ENCODE data around the gene TTLL3. TPM values are rescaled to one million over a fixed set of nuclear protein-coding genes. Genes with fewer than 3 reads are reported as not detected.
"Not testable (repeated sequence)": the region's sequence is repeated elsewhere in the genome, so short reads cannot be mapped to it uniquely, and the experiment has no call there.

Gene TTLL3
- total RNA-seq, 1 experiment from 2014 or later, result 3.3 TPM

- no peak for DNase-seq (ENCODE audit: low read depth)
These were observed 27.9 kb downstream of the TTLL3 start for GRCh38 chr3:9837701-9838582.

- DNase-seq (ENCODE audit: low read depth), result no peak
These were observed 28.8 kb downstream of the TTLL3 start for GRCh38 chr3:9838856-9839255.

GRCh38 chr3:9841015-9841414, 31.0 kb downstream of the TTLL3 start:
- no peak for DNase-seq (ENCODE audit: low read depth)

GRCh38 chr3:9843715-9844438, 33.8 kb downstream of the TTLL3 start, which contains the start of gene RPUSD3:
Gene RPUSD3 (minus strand): TSS chr3:9844008. CDS start chr3:9843990, 18 bp downstream.
- peak; percentile 86 for DNase-seq (ENCODE audit: low read depth)

- no peak for DNase-seq (ENCODE audit: low read depth)
These were observed 36.2 kb downstream of the TTLL3 start for GRCh38 chr3:9846231-9846630.

GRCh38 chr3:9846931-9847488, 36.9 kb downstream of the TTLL3 start:
- no peak for DNase-seq (ENCODE audit: low read depth)

- not testable (repeated sequence) for DNase-seq (ENCODE audit: low read depth)
These were observed 37.8 kb downstream of the TTLL3 start for GRCh38 chr3:9847870-9848269.

- peak; percentile 33 for DNase-seq (ENCODE audit: low read depth)
These were observed 38.8 kb downstream of the TTLL3 start for GRCh38 chr3:9848860-9849259.

- not testable (repeated sequence) for DNase-seq (ENCODE audit: low read depth)
These were observed 41.3 kb downstream of the TTLL3 start for GRCh38 chr3:9851383-9851782.

- not testable (repeated sequence) for DNase-seq (ENCODE audit: low read depth)
These were observed 41.9 kb downstream of the TTLL3 start for GRCh38 chr3:9851926-9852325.

GRCh38 chr3:9852528-9852927, 42.5 kb downstream of the TTLL3 start:
- no peak for DNase-seq (ENCODE audit: low read depth)

- DNase-seq (ENCODE audit: low read depth), result not testable (repeated sequence)
These were observed 44.4 kb downstream of the TTLL3 start for GRCh38 chr3:9854291-9854940.

- no peak for DNase-seq (ENCODE audit: low read depth)
These were observed 45.5 kb downstream of the TTLL3 start for GRCh38 chr3:9855594-9855993.

- DNase-seq (ENCODE audit: low read depth), result no peak
These were observed 49.5 kb downstream of the TTLL3 start for GRCh38 chr3:9859530-9860025.

- DNase-seq (ENCODE audit: low read depth), result no peak
These were observed 51.1 kb downstream of the TTLL3 start for GRCh38 chr3:9861201-9861600.

- no peak for DNase-seq (ENCODE audit: low read depth)
These were observed 51.6 kb downstream of the TTLL3 start for GRCh38 chr3:9861626-9862130.

GRCh38 chr3:9862391-9863057, 52.5 kb downstream of the TTLL3 start:
- no peak for DNase-seq (ENCODE audit: low read depth)

- no peak for DNase-seq (ENCODE audit: low read depth)
These were observed 53.2 kb downstream of the TTLL3 start for GRCh38 chr3:9863058-9863772.

- peak; percentile 71 for DNase-seq (ENCODE audit: low read depth)
These were observed 54.3 kb downstream of the TTLL3 start for GRCh38 chr3:9864200-9864927.

Data from M059J (cell line).